ENCODE data around the gene IL1R2.
A peak's percentile ranks its signal among the peaks of the same experiment; 100 is the strongest.

IL1R2 gene

GRCh38 chr2:102044235-102044896, 52.6 kb downstream of the IL1R2 start:
- DNase-seq = no peak

- no peak for DNase-seq
These were observed 53.3 kb downstream of the IL1R2 start for GRCh38 chr2:102044967-102045489.

- no peak for DNase-seq
These were observed 53.9 kb downstream of the IL1R2 start for GRCh38 chr2:102045697-102046096.

- DNase-seq = no peak
These were observed 54.6 kb downstream of the IL1R2 start for GRCh38 chr2:102046135-102046986.

- no peak for DNase-seq
These were observed 56.7 kb downstream of the IL1R2 start for GRCh38 chr2:102048465-102048864.

- DNase-seq = no peak
These were observed 58.1 kb downstream of the IL1R2 start for GRCh38 chr2:102049756-102050443.

- DNase-seq = no peak
These were observed 59.2 kb downstream of the IL1R2 start for GRCh38 chr2:102050854-102051391.

GRCh38 chr2:102051692-102052277, 60.0 kb downstream of the IL1R2 start:
- no peak for DNase-seq

- DNase-seq = no peak
These were observed 60.6 kb downstream of the IL1R2 start for GRCh38 chr2:102052365-102052764.

GRCh38 chr2:102053096-102053495, 61.3 kb downstream of the IL1R2 start:
- no peak for DNase-seq

GRCh38 chr2:102055346-102055990, 63.7 kb downstream of the IL1R2 start:
- DNase-seq = no peak

- DNase-seq = no peak
These were observed 64.4 kb downstream of the IL1R2 start for GRCh38 chr2:102056079-102056581.

- no peak for DNase-seq
These were observed 65.9 kb downstream of the IL1R2 start for GRCh38 chr2:102057502-102058292.

GRCh38 chr2:102058293-102058833, 66.6 kb downstream of the IL1R2 start:
- no peak for DNase-seq

GRCh38 chr2:102059151-102059550, 67.4 kb downstream of the IL1R2 start:
- no peak for DNase-seq

- DNase-seq = no peak
These were observed 68.3 kb downstream of the IL1R2 start for GRCh38 chr2:102060047-102060446.

- DNase-seq = peak; percentile 19
These were observed 69.0 kb downstream of the IL1R2 start for GRCh38 chr2:102060792-102061191.

- DNase-seq = no peak
These were observed 69.5 kb downstream of the IL1R2 start for GRCh38 chr2:102061286-102061699.

GRCh38 chr2:102061962-102062795, 70.4 kb downstream of the IL1R2 start:
- DNase-seq = no peak

- DNase-seq = no peak
These were observed 71.0 kb downstream of the IL1R2 start for GRCh38 chr2:102062802-102063201.
